GM19099 (cell line): Measurements from ENCODE around the gene SNRNP27.

Source experiments
- POLR2A ChIP-seq: IDR thresholded peaks from 3 replicates; pipeline ENCODE4 v1.6.1; 2011; ENCODE audit warnings: low read depth; ENCODE audit not compliant: insufficient read length; ENCODE audit errors: extremely low read depth

The SNRNP27 gene

DNA sequence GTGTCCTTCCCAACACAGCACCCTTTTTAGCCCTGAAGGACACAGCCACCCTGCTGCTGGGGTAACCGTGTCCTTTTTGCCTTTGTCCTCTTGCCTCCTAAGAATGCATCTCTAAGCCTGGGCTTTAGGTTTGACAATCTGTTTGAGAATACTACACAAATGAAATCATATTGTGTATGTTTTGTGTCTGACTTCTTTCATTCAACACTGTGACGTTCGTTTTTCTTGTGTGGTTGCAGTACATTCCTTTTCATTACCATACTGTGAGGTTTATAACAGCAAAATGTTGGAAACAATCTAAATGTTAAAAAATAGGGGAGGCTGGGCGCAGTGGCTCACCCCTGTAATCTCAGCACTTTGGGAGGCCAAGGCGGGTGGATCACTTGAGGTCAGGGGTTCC is 56.5 kb downstream of the SNRNP27 start:
- no peak for TF ChIP-seq POLR2A

DNA sequence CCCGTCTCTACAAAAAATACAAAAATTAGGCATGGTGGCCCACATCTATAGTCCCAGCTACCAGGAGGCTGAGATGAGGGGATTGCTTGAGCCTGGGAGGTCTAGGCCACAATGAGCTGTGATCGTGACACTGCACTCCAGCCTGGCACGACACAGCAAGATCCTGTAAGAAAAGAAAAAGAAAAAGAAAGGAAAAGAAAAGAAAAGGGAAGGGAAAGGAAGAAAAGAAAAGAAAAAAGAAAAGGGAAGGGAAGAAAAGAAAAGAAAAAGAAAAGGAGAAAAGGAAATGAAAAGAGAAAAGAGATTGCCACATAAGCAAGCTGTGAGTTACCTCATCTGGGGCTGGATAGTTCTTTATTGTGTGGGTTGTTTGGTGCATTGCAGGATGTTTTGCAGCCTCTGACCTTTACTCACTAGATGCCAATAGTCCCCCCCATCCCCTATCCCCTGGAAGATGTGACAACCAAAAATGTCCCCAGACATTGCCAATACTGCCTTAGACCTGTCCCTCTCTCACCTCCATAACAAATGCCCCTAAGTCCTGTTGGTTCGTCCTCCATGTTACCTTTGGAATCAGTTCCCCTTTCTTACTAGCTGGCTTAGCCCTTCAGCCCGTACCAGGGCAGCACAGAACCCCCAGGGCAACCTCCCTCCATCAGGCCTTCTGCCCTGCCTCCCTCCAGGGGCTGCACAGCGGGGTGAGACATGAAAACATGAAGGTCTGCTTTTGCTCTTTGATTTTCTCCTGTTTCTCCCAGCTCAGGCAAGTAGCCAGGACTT is 58.8 kb downstream of the SNRNP27 start:
- TF ChIP-seq POLR2A, result no peak

DNA sequence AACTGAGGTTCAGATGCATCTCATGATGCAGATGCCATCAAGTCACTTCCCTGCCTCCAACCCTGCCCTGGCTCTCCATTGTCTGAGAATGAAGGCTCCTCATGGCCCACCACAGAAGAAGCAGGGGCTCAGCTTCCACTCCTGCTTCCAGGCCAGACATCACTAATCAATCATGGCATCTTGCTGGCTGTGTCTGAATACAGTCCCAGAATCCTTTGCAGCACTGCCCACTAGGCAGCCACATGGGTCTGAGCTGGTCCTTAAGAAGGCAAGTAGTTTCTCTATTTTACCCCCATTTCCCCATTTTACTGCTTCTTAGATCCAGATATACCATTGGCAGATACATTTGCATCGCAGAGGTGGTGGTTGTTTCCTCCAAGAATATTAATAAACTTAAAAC is 60.3 kb downstream of the SNRNP27 start:
- no peak for TF ChIP-seq POLR2A
